HepG2 (cell line): Measurements from ENCODE around the gene ZNF655. TPM values are rescaled to one million over a fixed set of nuclear protein-coding genes. Genes with fewer than 3 reads are reported as not detected.
A peak's percentile ranks its signal among the peaks of the same experiment; 100 is the strongest.

ENCODE experiments used
- KDM2A ChIP-seq: sonication (generic); formaldehyde crosslinking; IDR thresholded peaks from 2 replicates; pipeline ENCODE4 v1.4.0; 2020; ENCODE audit warnings: low read depth, missing genetic modification reagents, borderline replicate concordance
- MAFF ChIP-seq: IDR thresholded peaks from 2 replicates; pipeline ENCODE4 v1.6.1; 2011; ENCODE audit warnings: low read depth, low read length, improper control_type of control experiment
- ZFP41 ChIP-seq: sonication (generic); formaldehyde crosslinking; IDR thresholded peaks from 2 replicates; pipeline ENCODE4 v1.4.0; 2020; ENCODE audit warnings: mild to moderate bottlenecking, missing genetic modification reagents, borderline replicate concordance
- ZFYVE20 ChIP-seq: sonication (generic); formaldehyde crosslinking; IDR thresholded peaks from 2 replicates; pipeline ENCODE4 v1.8.0; 2023; ENCODE audit warnings: low read depth, mild to moderate bottlenecking, moderate library complexity, missing genetic modification reagents, borderline replicate concordance
- ZNF609 ChIP-seq: sonication (generic); formaldehyde crosslinking; IDR thresholded peaks from 2 replicates; pipeline ENCODE4 v1.4.0; 2020; ENCODE audit warnings: mild to moderate bottlenecking, missing genetic modification reagents, borderline replicate concordance
- polyA plus RNA-seq, 8 experiments: library from polyadenylated mRNA; depleted of rRNA in 3 of 8; stranded (reverse) in 7 of 8; unstranded in 1 of 8; fragments of >200 nt; fragmentation: Illumina TruSeq in 4 of 8; extraction: Trizol in 4 of 8; gene quantifications; 2 replicates each; pipeline versions ENCODE4 v1.2.1 to v1.2.3, GENCODE V29; 2011 to 2016; ENCODE audit warnings: low read depth in 4 of 8, missing spikeins in 1 of 8, mixed read lengths in 1 of 8; ENCODE audit not compliant: insufficient read depth in 1 of 8
- total RNA-seq, 5 experiments: library from RNA; depleted of rRNA; stranded (reverse); fragments of >200 nt; fragmentation: Illumina TruSeq; extraction: Trizol; gene quantifications; 2 replicates each; pipeline ENCODE4 v1.2.3, GENCODE V29; 2016; ENCODE audit warnings: low read depth in 1 of 5
- TF ChIP-seq, protein P1 (sequence below): sonication (generic); formaldehyde crosslinking; IDR thresholded peaks from 2 replicates; pipeline ENCODE4 v1.5.0; 2020; ENCODE audit warnings: mild to moderate bottlenecking, missing genetic modification reagents, borderline replicate concordance
- TF ChIP-seq, protein P2 (sequence below): sonication (generic); formaldehyde crosslinking; IDR thresholded peaks from 2 replicates; pipeline ENCODE4 v1.8.0; 2022; ENCODE audit warnings: missing genetic modification reagents, mild to moderate bottlenecking, borderline replicate concordance

The ZNF655 gene
- total and polyA plus RNA-seq, 2 of the 13 experiments (the other 11 are each of a cell fraction or from before 2014, with no cell fraction given) = 53.4 to 75.6 TPM

- TF ChIP-seq ZFYVE20 (CRISPR knock-in tag) = 0 out of 2 replicates have a peak, but pooled peaks have one; percentile 43
- peak; percentile 56; the same call in 1 of the 2 replicates for TF ChIP-seq ZFP41 (CRISPR knock-in tag)
- TF ChIP-seq ZNF609 (CRISPR knock-in tag) = no peak; the same call in 1 of the 2 replicates
- TF ChIP-seq, protein P1, sequence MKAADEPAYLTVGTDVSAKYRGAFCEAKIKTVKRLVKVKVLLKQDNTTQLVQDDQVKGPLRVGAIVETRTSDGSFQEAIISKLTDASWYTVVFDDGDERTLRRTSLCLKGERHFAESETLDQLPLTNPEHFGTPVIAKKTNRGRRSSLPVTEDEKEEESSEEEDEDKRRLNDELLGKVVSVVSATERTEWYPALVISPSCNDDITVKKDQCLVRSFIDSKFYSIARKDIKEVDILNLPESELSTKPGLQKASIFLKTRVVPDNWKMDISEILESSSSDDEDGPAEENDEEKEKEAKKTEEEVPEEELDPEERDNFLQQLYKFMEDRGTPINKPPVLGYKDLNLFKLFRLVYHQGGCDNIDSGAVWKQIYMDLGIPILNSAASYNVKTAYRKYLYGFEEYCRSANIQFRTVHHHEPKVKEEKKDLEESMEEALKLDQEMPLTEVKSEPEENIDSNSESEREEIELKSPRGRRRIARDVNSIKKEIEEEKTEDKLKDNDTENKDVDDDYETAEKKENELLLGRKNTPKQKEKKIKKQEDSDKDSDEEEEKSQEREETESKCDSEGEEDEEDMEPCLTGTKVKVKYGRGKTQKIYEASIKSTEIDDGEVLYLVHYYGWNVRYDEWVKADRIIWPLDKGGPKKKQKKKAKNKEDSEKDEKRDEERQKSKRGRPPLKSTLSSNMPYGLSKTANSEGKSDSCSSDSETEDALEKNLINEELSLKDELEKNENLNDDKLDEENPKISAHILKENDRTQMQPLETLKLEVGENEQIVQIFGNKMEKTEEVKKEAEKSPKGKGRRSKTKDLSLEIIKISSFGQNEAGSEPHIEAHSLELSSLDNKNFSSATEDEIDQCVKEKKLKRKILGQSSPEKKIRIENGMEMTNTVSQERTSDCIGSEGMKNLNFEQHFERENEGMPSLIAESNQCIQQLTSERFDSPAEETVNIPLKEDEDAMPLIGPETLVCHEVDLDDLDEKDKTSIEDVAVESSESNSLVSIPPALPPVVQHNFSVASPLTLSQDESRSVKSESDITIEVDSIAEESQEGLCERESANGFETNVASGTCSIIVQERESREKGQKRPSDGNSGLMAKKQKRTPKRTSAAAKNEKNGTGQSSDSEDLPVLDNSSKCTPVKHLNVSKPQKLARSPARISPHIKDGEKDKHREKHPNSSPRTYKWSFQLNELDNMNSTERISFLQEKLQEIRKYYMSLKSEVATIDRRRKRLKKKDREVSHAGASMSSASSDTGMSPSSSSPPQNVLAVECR = peak; percentile 89
- no peak for TF ChIP-seq MAFF
- peak; percentile 92 for TF ChIP-seq KDM2A
- TF ChIP-seq, protein P2, sequence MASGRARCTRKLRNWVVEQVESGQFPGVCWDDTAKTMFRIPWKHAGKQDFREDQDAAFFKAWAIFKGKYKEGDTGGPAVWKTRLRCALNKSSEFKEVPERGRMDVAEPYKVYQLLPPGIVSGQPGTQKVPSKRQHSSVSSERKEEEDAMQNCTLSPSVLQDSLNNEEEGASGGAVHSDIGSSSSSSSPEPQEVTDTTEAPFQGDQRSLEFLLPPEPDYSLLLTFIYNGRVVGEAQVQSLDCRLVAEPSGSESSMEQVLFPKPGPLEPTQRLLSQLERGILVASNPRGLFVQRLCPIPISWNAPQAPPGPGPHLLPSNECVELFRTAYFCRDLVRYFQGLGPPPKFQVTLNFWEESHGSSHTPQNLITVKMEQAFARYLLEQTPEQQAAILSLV (CRISPR knock-in tag) = peak; percentile 39; the same call in 1 of the 2 replicates
Measured at GRCh38 chr7:99558306-99559174, at the start of gene ZNF655 (continued).
